GM12878 (cell line): ENCODE measurements around the gene KLK12. TPM values are rescaled to one million over a fixed set of nuclear protein-coding genes. Genes with fewer than 3 reads are reported as not detected.

Source experiments
- ATAC-seq: fragments of 200-7000 bp; cut with Tn5 transposase; 3 replicates; pipeline ENCODE4 v1.9.1; 2020; ENCODE audit warnings: mild to moderate bottlenecking, moderate library complexity
- BruUV-seq: library from RNA; stranded (reverse); fragments of 400-500 nt; replicated peaks from 2 replicates; lab custom pipeline; 2021; lab: Mats Ljungman, UMichigan
- CTCF ChIA-PET: fragments of 300-600 bp; sonication (Branson Sonifier 250); formaldehyde crosslinking; extraction: SDS; loops from one replicate; lab custom pipeline; 2021; ENCODE audit warnings: inconsistent platforms; lab: Yijun Ruan, JAX
- POLR2A ChIA-PET: fragments of 350-600 bp; formaldehyde crosslinking; extraction: SDS; loops from one replicate; lab custom pipeline; 2021; ENCODE audit warnings: inconsistent platforms; lab: Charles Lee
- RAD21 ChIA-PET: fragments of 300-600 bp; sonication (Branson Sonifier 250); formaldehyde crosslinking; loops from one replicate; lab custom pipeline; 2023; ENCODE audit warnings: antibody characterized with exemption; ENCODE audit not compliant: unreplicated experiment; lab: Charles Lee
- SMC1A ChIA-PET: fragments of 300-600 bp; sonication (Branson Sonifier 250); formaldehyde crosslinking; loops from one replicate; lab custom pipeline; 2023; ENCODE audit not compliant: unreplicated experiment, uncharacterized antibody; lab: Charles Lee
- DNase-seq: peaks from one replicate; pipeline ENCODE4 v3.0.0-alpha.2; 2011; ENCODE audit warnings: low read depth, low spot score
- FAIRE-seq: peaks from 3 replicates; lab custom pipeline; 2011; peaks lifted over from hg19 to GRCh38; lab: Jason Lieb, UNC
- H2AFZ ChIP-seq: 2 replicates; pipeline ENCODE4 v1.6.0; 2011; ENCODE audit warnings: low read depth, low read length, control low read depth; ENCODE audit not compliant: control insufficient read depth
- H3K27ac ChIP-seq: 2 replicates; pipeline ENCODE4 v1.5.1; 2011; ENCODE audit warnings: control low read depth; ENCODE audit not compliant: control insufficient read depth, insufficient read depth
- H3K27me3 ChIP-seq, 2 experiments: replicated peaks in 1 of 2; 2 replicates each; pipeline versions ENCODE4 v1.6.0 to v1.6.1; 2011; ENCODE audit warnings: low read length in 1 of 2; ENCODE audit not compliant: control insufficient read depth in 2 of 2, insufficient read depth in 2 of 2
- H3K36me3 ChIP-seq, 2 experiments: 2 replicates each; pipeline ENCODE4 v1.5.1; 2011; ENCODE audit warnings: low read length in 1 of 2; ENCODE audit not compliant: control insufficient read depth in 2 of 2, insufficient read depth in 2 of 2
- H3K4me1 ChIP-seq: 2 replicates; pipeline ENCODE4 v1.6.1; 2011; ENCODE audit warnings: mild to moderate bottlenecking, low read length, moderate library complexity, mixed read lengths; ENCODE audit not compliant: control insufficient read depth, insufficient read depth
- H3K4me2 ChIP-seq: 2 replicates; pipeline ENCODE4 v1.6.0; 2011; ENCODE audit warnings: control low read depth; ENCODE audit not compliant: control insufficient read depth, insufficient read depth
- H3K4me3 ChIP-seq: fragments of 200-600 bp; sonication (generic); 2 replicates; pipeline ENCODE4 v1.5.1; 2016
- H3K79me2 ChIP-seq: 2 replicates; pipeline ENCODE4 v1.6.0; 2011; ENCODE audit warnings: low read length; ENCODE audit not compliant: control insufficient read depth, insufficient read depth
- H3K9ac ChIP-seq: 2 replicates; pipeline ENCODE4 v1.8.0; 2011; ENCODE audit warnings: low read length, control low read depth, mixed read lengths; ENCODE audit not compliant: control insufficient read depth, insufficient read depth
- H3K9me3 ChIP-seq: replicated peaks from 3 replicates; pipeline ENCODE4 v1.5.1; 2011; ENCODE audit warnings: mild to moderate bottlenecking, low read length; ENCODE audit not compliant: control insufficient read depth, insufficient read depth
- H4K20me1 ChIP-seq: 2 replicates; pipeline ENCODE4 v1.6.0; 2011; ENCODE audit not compliant: control insufficient read depth, insufficient read depth
- CBX5 ChIP-seq: sonication (generic); IDR thresholded peaks from 2 replicates; pipeline ENCODE4 v1.6.1; 2016; ENCODE audit warnings: low read depth, moderate library complexity, mild to moderate bottlenecking, inconsistent platforms
- CHD4 ChIP-seq: fragments of 200-600 bp; sonication (generic); IDR thresholded peaks from 2 replicates; pipeline ENCODE4 v1.6.1; 2016; ENCODE audit warnings: mild to moderate bottlenecking
- MYC ChIP-seq: IDR thresholded peaks from 2 replicates; pipeline ENCODE4 v1.6.1; 2011; ENCODE audit warnings: mild to moderate bottlenecking, low read length, moderate library complexity, inconsistent platforms; ENCODE audit not compliant: insufficient read depth, insufficient replicate concordance, insufficient read length, severe bottlenecking
- NR2C2 ChIP-seq: IDR thresholded peaks from 2 replicates; pipeline ENCODE4 v1.6.1; 2011; ENCODE audit warnings: borderline replicate concordance, low read depth; ENCODE audit not compliant: control insufficient read depth, insufficient read length
- SMC3 ChIP-seq: IDR thresholded peaks from 2 replicates; pipeline ENCODE4 v1.6.1; 2011; ENCODE audit warnings: low read length, improper control_type of control experiment, borderline replicate concordance
- ZNF622 ChIP-seq: fragments of 450-650 bp; IDR thresholded peaks from 2 replicates; pipeline ENCODE4 v1.6.1; 2017; ENCODE audit warnings: mild to moderate bottlenecking, inconsistent platforms
- WGBS: methylation state at CpG from one replicate; pipeline ENCODE4 v1.1.6; 2016; ENCODE audit warnings: low lambda C conversion rate; ENCODE audit not compliant: insufficient replicate concordance, insufficient coverage; ENCODE audit errors: missing lambda C conversion rate; 5-methylcytosine and 5-hydroxymethylcytosine counted together
- in situ Hi-C: fragments of 300-500 bp; cut with MboI; formaldehyde crosslinking; loops from 9 replicates; pipeline ENCODE4 v1.14.3; 2018; ENCODE audit warnings: mixed read lengths
- intact Hi-C: fragments of 100-400 bp; cut with micrococcal nuclease; formaldehyde crosslinking; loops from one replicate; pipeline ENCODE4 v1.14.2; 2022; ENCODE audit not compliant: unreplicated experiment
- polyA plus RNA-seq, 11 experiments: library from polyadenylated mRNA; depleted of rRNA in 4 of 11; unstranded in 6 of 11; stranded (reverse) in 5 of 11; fragments of >200 nt; fragmentation: Nextera tagmentation in 4 of 11; fragmentation: Illumina TruSeq in 1 of 11; extraction: Ambion mirVana in 4 of 11; extraction: Trizol in 1 of 11; gene quantifications; 1 replicate in 1 of 11; 2 replicates in 10 of 11; pipeline versions ENCODE4 v1.2.1 to v1.2.3, GENCODE V29; 2011 to 2016; ENCODE audit warnings: inconsistent platforms in 2 of 11, missing spikeins in 2 of 11, low read depth in 1 of 11
- total RNA-seq, 4 experiments: library from RNA; depleted of rRNA in 3 of 4; stranded (reverse); fragments of >200 nt in 3 of 4; fragmentation: Illumina TruSeq in 1 of 4; extraction: Trizol in 1 of 4; gene quantifications; 2 replicates each; pipeline versions ENCODE4 v1.2.1 to v1.2.3, GENCODE V29; 2013 to 2021

KLK12 gene
- total and polyA plus RNA-seq, 10 of the 15 experiments (the other 5 are each of a cell fraction or from before 2014, with no cell fraction given) = not detected

DNA sequence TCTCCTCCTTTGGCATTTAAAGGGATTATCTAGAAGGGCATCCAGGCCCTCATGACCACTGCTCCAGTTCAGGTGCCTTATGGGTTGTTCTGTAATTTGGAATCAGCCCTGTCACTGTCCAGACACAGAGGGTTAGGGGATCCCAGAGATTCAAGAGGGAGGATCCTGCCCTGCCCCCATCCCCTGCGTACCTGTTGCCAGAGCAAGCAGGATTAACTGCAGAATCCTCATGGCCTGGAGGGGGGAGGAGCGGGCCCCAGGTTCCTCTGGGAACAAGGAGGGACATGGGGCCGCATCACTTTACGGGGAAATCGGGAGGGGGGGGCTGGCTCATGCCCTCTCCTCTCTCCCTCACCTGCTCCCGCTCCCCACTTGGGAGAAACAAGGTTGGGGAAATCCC lies 9.4 kb downstream of the KLK12 start (continued):
- no peak for TF ChIP-seq ZNF622
- no peak for TF ChIP-seq SMC3

DNA sequence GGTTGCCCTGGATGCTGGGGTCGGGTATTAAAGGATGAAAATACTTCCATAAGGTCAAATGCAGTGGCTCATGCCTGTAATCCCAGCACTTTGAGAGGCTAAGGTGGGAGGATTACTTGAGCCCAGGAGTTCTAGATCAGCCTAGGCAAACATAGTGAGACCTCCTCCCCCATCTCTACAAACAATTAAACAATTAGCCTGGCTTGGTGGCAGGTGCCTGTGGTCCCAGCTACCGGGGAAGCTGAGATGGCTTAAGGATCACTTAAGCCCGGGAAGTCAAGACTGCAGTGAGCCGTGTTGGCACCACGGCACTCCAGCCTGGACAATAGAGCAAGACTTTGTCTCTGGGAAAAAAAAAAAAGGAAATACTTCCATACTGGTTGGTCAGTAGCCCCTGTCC lies 9.9 kb downstream of the KLK12 start:
- Histone ChIP-seq H2AFZ (no peak overlapping the region), H3K27me3 (no peaks in the 10 kb centered on the region; a peak in 1 of 4 replicates), H3K79me2 (no peaks in the 10 kb centered on the region)
- SMC1A ChIA-PET = no interaction called here
- no peak for TF ChIP-seq NR2C2
- TF ChIP-seq CBX5 = no peak
- TF ChIP-seq, all 136 proteins: peak for 0
- RAD21 ChIA-PET = no interaction called here
- Histone ChIP-seq H3K9ac (no peak overlapping the region), H3K36me3 (no peaks in the 10 kb centered on the region), H3K9me3 (no peaks in the 10 kb centered on the region), H3K27ac (no peak overlapping the region), H3K4me3 (no peak overlapping the region), H3K4me2 (no peak overlapping the region), H4K20me1 (no peaks in the 10 kb centered on the region), H3K4me1 (no peaks in the 10 kb centered on the region)
- intact Hi-C loops = no loop called here
- FAIRE-seq (no peak), DNase-seq (no peak), ATAC-seq (no peak)
- in situ Hi-C loops = no loop called here
- no TSS peak for BruUV-seq
- POLR2A ChIA-PET = no interaction called here
- WGBS = 15% methylated on average over 5 of the region's 5 CpGs
- CTCF ChIA-PET = interaction anchor here (0.7 kb wide), 1 partner anchor 53 kb away, joined by 3 read pairs; no protein-coding TSS in a partner anchor

DNA sequence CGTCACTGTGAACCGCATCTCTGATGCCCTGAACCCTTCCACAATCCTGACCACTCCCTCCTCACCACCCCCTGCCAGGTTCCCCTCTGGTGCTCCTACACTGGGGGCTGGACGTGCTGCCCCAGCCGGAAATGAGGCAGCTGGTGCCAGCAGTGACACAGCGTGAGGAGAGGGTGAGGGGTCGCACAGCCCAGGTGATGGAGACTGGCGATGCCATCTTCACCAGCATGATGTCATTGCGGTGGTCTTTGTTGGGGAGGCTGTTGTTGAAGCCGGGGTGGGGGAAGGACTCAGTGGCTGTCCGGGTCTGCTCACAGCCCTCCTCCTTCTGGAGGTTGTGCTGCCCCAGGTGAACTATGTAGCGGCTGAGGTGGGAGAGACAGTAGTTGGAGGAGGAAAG lies 10.9 kb downstream of the KLK12 start:
- Histone ChIP-seq H3K27ac (no peak overlapping the region), H3K9ac (no peak overlapping the region), H3K4me3 (no peak overlapping the region), H3K4me1 (no peaks in the 10 kb centered on the region), H3K36me3 (no peaks in the 10 kb centered on the region), H2AFZ (no peak overlapping the region), H3K9me3 (no peaks in the 10 kb centered on the region), H3K27me3 (no peaks in the 10 kb centered on the region; a peak in 3 of 4 replicates), H3K79me2 (no peaks in the 10 kb centered on the region), H3K4me2 (no peak overlapping the region), H4K20me1 (no peaks in the 10 kb centered on the region)
- FAIRE-seq = no peak
- POLR2A ChIA-PET = no interaction called here
- WGBS = 37% methylated on average over 11 of the region's 11 CpGs
- no peak for TF ChIP-seq CHD4
- no peak for TF ChIP-seq MYC
- intact Hi-C loops (no loop called here), in situ Hi-C loops (no loop called here)
- no TSS peak for BruUV-seq
- DNase-seq = no peak
- CTCF ChIA-PET = no interaction called here
- RAD21 ChIA-PET = no interaction called here
- SMC1A ChIA-PET = no interaction called here
- no peak for ATAC-seq
